HFFc6 (cell line): ENCODE measurements around the gene OLFM2. TPM values are rescaled to one million over a fixed set of nuclear protein-coding genes. Genes with fewer than 3 reads are reported as not detected.

ENCODE experiments used
- DNase-seq: peaks from one replicate; pipeline ENCODE4 v3.0.0-alpha.2; 2018
- H3K27ac Mint-ChIP-seq: 2 replicates; pipeline ENCODE4 v1.8.0; 2020; ENCODE audit warnings: mild to moderate bottlenecking, mixed read lengths
- H3K27me3 Mint-ChIP-seq: 2 replicates; pipeline ENCODE4 v1.8.0; 2021; ENCODE audit warnings: mild to moderate bottlenecking, moderate library complexity, mixed read lengths; ENCODE audit not compliant: insufficient read depth
- H3K36me3 Mint-ChIP-seq: 2 replicates; pipeline ENCODE4 v1.8.0; 2021; ENCODE audit warnings: low read depth, mixed read lengths
- H3K4me1 Mint-ChIP-seq: 2 replicates; pipeline ENCODE4 v1.8.0; 2020; ENCODE audit warnings: low read depth, mixed read lengths
- H3K4me3 Mint-ChIP-seq: 2 replicates; pipeline ENCODE4 v1.8.0; 2020; ENCODE audit warnings: mild to moderate bottlenecking, moderate library complexity, mixed read lengths
- H3K9me3 Mint-ChIP-seq: 2 replicates; pipeline ENCODE4 v1.8.0; 2020; ENCODE audit warnings: mild to moderate bottlenecking, mixed read lengths
- CTCF ChIP-seq: fragments of 200-600 bp; sonication (generic); IDR thresholded peaks from 2 replicates; pipeline ENCODE4 v1.5.0; 2021; ENCODE audit warnings: antibody characterized with exemption, mild to moderate bottlenecking
- total RNA-seq, 6 experiments: library from RNA; stranded (reverse); fragmentation: NEBNext Ultra II Directional; extraction: Animal tissue kit (Norgen Biotek cat#: 25700); gene quantifications; 2 replicates in 1 of 6; 3 replicates in 5 of 6; pipeline ENCODE4 v1.2.3, GENCODE V29; 2021

Gene OLFM2
- total RNA-seq, 6 experiments from 2014 or later = 1.9 to 7.0 (median 6.3) TPM

GRCh38 chr19:9912551-9913236 is 23.6 kb downstream of the OLFM2 start:
- Mint-ChIP-seq H3K4me1 (peaks cover 16% of the 10 kb centered on the region), H3K4me3 (peak overlapping the region; percentile 80), H3K27me3 (peaks cover 12% of the 10 kb centered on the region; the same call in 1 of the 2 replicates), H3K36me3 (no peaks in the 10 kb centered on the region; the same call in 1 of the 2 replicates), H3K27ac (no peak overlapping the region), H3K9me3 (no peaks in the 10 kb centered on the region)
- TF ChIP-seq CTCF = no peak
- DNase-seq = no peak

DNA sequence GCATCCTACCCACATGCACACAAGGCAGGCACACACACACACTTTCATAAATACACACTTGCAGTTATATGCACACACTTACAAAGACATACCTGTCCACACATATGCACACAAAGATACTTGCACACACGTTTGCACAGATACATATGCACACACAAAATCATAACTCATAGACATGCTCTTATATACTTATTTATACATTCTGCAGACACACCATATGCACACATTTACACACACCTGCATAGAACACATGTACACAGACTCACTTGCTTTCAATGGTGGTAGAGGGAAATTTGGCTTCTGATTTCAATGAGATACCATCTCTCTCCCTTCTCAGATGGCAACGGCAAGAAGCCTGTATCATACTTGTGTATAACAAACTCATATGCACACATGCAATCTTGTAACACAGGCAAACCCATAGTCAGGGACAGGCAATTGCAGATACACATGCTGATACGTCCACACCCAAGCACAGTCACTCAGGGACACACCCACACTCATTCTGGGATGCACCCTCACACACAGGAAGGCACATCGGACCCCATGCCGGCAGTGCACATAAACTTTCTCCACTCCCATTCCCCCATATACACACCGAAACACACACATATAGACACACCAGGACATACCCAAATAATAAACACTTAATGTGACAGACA is 24.7 kb downstream of the OLFM2 start:
- Mint-ChIP-seq H3K27ac (no peak overlapping the region), H3K4me3 (no peak overlapping the region), H3K36me3 (no peaks in the 10 kb centered on the region; the same call in 1 of the 2 replicates), H3K9me3 (no peaks in the 10 kb centered on the region), H3K4me1 (peaks cover 6% of the 10 kb centered on the region; the same call in 1 of the 2 replicates), H3K27me3 (peaks cover 9% of the 10 kb centered on the region; the same call in 1 of the 2 replicates)
- no peak for TF ChIP-seq CTCF
- no peak for DNase-seq

GRCh38 chr19:9910625-9911024 is 25.7 kb downstream of the OLFM2 start:
- DNase-seq = no peak
- TF ChIP-seq CTCF = no peak
- Mint-ChIP-seq H3K27ac (no peak overlapping the region), H3K4me1 (peaks cover 6% of the 10 kb centered on the region; the same call in 1 of the 2 replicates), H3K4me3 (no peak overlapping the region), H3K36me3 (no peaks in the 10 kb centered on the region; the same call in 1 of the 2 replicates), H3K27me3 (peaks cover 16% of the 10 kb centered on the region), H3K9me3 (no peaks in the 10 kb centered on the region)

DNA sequence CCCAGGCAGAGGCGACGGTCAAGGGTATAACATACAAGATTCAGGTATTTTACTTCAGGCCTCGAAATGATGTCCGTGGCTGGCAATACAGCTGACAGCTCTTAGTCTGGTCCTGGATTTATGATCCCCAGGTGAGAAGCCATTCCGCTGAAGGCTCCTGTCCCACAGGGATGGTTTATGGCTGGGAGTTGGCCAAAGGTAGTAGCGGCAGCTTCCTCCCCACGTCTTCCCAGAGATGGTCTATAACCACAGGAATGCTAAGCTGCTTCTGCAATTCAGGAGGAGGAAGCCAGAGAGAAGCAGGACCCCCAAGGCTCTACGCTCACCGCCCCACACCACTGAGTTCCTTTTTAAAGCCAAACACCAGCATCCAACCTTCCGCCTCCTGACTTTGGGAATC is 27.1 kb downstream of the OLFM2 start:
- DNase-seq = no peak
- Mint-ChIP-seq H3K27ac (no peak overlapping the region), H3K36me3 (no peaks in the 10 kb centered on the region; the same call in 1 of the 2 replicates), H3K9me3 (no peaks in the 10 kb centered on the region), H3K27me3 (peaks cover 19% of the 10 kb centered on the region), H3K4me3 (no peak overlapping the region), H3K4me1 (peaks cover 6% of the 10 kb centered on the region; the same call in 1 of the 2 replicates)
- no peak for TF ChIP-seq CTCF

GRCh38 chr19:9906475-9907087 is 29.7 kb downstream of the OLFM2 start:
- TF ChIP-seq CTCF = no peak
- no peaks in the 10 kb centered on the region for H3K9me3 Mint-ChIP-seq
- no peak overlapping the region for H3K4me3 Mint-ChIP-seq
- DNase-seq = no peak
- no peaks in the 10 kb centered on the region for H3K36me3 Mint-ChIP-seq
- H3K27me3 Mint-ChIP-seq = peaks cover 22% of the 10 kb centered on the region
- H3K27ac Mint-ChIP-seq = no peak overlapping the region
- no peaks in the 10 kb centered on the region for H3K4me1 Mint-ChIP-seq
